Stomach (tissue), 9 donors: ENCODE data around the gene G6PC1. TPM values are rescaled to one million over a fixed set of nuclear protein-coding genes. Genes with fewer than 3 reads are reported as not detected.
"Not testable (repeated sequence)": the region's sequence is repeated elsewhere in the genome, so short reads cannot be mapped to it uniquely, and the experiment has no call there.

Experiments used
- DNase-seq, 2 donors: peaks; one replicate each; pipeline versions ENCODE4 v3.0.0 to v3.0.0-alpha.2; 2013 to 2019
- H3K27ac ChIP-seq, 5 donors: fragments of 200-600 bp in 4 of 5; sonication (generic) in 4 of 5; one replicate each; pipeline ENCODE4 v1.5.1; 2013 to 2019; ENCODE audit warnings: mild to moderate bottlenecking in 1 of 5, moderate library complexity in 1 of 5
- H3K27me3 ChIP-seq, 3 donors: fragments of 200-600 bp; sonication (generic); one replicate each; pipeline ENCODE4 v1.5.1; 2017 to 2019; ENCODE audit warnings: mixed run types in 1 of 3
- H3K36me3 ChIP-seq, 4 donors: fragments of 200-600 bp; sonication (generic); 1 replicate in 3 of 4; 2 replicates in 1 of 4; pipeline ENCODE4 v1.5.1; 2016 to 2019
- H3K4me1 ChIP-seq, 4 donors: fragments of 200-600 bp; sonication (generic); one replicate each; pipeline ENCODE4 v1.5.1; 2016 to 2019
- H3K4me3 ChIP-seq, 4 donors: fragments of 200-600 bp; sonication (generic) in 3 of 4; one replicate each; pipeline ENCODE4 v1.5.1; 2016 to 2019; ENCODE audit warnings: mild to moderate bottlenecking in 1 of 4
- H3K9me3 ChIP-seq, 4 donors: fragments of 200-600 bp; sonication (generic); one replicate each; pipeline ENCODE4 v1.5.1; 2016 to 2019
- CTCF ChIP-seq, 7 experiments: fragments of 450-650 bp in 4 of 7; fragments of 200-600 bp in 3 of 7; sonication (generic) in 3 of 7; IDR thresholded peaks; one replicate each; pipeline ENCODE4 v1.5.1; 2016 to 2019; ENCODE audit warnings: antibody characterized with exemption in 7 of 7, control low read depth in 2 of 7, mild to moderate bottlenecking in 1 of 7
- EP300 ChIP-seq: sonication (generic); formaldehyde crosslinking; IDR thresholded peaks from one replicate; pipeline ENCODE4 v1.6.1; 2017; ENCODE audit warnings: antibody characterized with exemption
- POLR2A ChIP-seq, 4 donors: fragments of 450-650 bp; IDR thresholded peaks; one replicate each; pipeline ENCODE4 v1.6.1; 2016; ENCODE audit warnings: antibody characterized with exemption in 4 of 4, control low read depth in 2 of 4, mild to moderate bottlenecking in 1 of 4, moderate library complexity in 1 of 4
- POLR2AphosphoS5 ChIP-seq, 3 donors: sonication (generic); formaldehyde crosslinking; IDR thresholded peaks; one replicate each; pipeline ENCODE4 v1.6.1; 2016; ENCODE audit warnings: antibody characterized with exemption in 3 of 3
- WGBS, 5 donors: extraction: QIAGEN DNeasy Blood & Tissue Kit in 3 of 5; methylation state at CpG; one replicate each; pipeline versions ENCODE4 v1.1.5 to v1.1.7; 2013 to 2018; 5-methylcytosine and 5-hydroxymethylcytosine counted together
- intact Hi-C: fragments of 100-400 bp; cut with DNase I; formaldehyde crosslinking; loops from one replicate; pipeline ENCODE4 v1.15.1; 2023; ENCODE audit warnings: low total_unique reads
- polyA plus RNA-seq, 3 donors: library from polyadenylated mRNA; stranded (reverse); fragments of 200-250 nt; gene quantifications; one replicate each; pipeline ENCODE4 v1.2.3, GENCODE V29; 2013
- total RNA-seq, 5 donors: library from RNA; depleted of rRNA; stranded (reverse); fragments of >200 nt; gene quantifications; one replicate each; pipeline versions ENCODE4 v1.1.0 to v1.2.3, GENCODE V29; 2014 to 2016
- donor health status: healthy with polysubstance abuse.
- donor health status: Bipolar disorder and iron deficiency.
- donor health status: healthy.

Gene G6PC1
- total and polyA plus RNA-seq, 8 donors: 4.0 TPM; not detected in 7

DNA sequence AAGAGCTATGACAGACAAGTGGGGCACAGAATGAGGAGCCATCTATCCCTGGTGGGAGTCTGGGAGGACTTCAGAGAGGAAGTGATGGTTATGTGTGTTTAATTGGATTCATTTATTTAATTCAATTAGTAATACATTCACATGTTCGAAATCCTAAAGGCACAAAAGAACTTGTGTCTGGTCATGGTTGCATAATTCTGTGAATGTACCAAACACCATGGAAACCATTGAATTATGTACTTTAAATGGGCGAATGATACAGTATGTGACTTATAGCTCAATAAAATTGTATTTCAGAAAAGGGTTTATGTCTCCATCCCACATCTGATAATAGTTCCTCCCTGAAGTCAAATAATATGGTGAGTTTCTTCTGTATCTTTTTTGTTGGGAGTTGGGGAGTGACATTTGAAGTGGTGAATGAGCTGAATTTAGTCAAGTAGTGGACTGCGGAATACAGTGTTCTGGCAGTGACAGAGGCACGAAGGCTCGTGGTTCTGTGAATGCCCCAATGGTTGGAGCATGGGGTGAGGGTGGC, 19.8 kb upstream of the G6PC1 start:
- WGBS, 5 donors: 76 to 89% (median 87%) methylated on average over 5 of the region's 5 CpGs
- intact Hi-C loops: no loop called here
- TF ChIP-seq CTCF (IDR thresholded peaks at IDR 0.05) (no peak), EP300 (no peak), POLR2AphosphoS5 (IDR thresholded peaks at IDR 0.05) (no peak), POLR2A (IDR thresholded peaks at IDR 0.05) (no peak)

DNA sequence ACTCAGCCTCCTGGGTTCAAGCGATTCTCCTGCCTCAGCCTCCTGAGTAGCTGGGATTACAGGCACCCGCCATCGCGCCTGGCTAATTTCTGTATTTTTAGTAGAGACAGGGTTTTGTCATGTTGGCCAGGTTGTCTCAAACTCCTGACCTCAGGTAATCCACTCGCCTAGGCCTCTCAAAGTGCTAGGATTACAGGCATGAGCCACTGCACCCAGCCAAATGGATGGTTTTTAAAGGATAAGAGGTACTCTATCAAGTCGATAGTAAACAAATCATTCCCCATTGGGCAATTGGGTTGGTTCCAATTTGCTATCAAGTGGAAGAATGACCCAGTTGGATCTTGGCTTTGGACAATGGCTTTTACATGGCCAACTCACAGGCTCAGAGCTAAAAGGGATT, 18.9 kb upstream of the G6PC1 start:
- H3K9me3 ChIP-seq, H3K36me3 ChIP-seq, H3K4me1 ChIP-seq, DNase-seq, H3K27ac ChIP-seq, intact Hi-C loops, H3K4me3 ChIP-seq, H3K27me3 ChIP-seq: not testable (repeated sequence)
- WGBS, 5 donors: 81 to 93% (median 90%) methylated on average over 6 of the region's 6 CpGs

More for the DNA sequence above, 19.8 kb upstream of the G6PC1 start:
- Histone ChIP-seq H3K27ac (no peak overlapping the region), H3K36me3 (no peaks in the 10 kb centered on the region), H3K4me1 (peaks cover 0 to 8% (median under 1%) of the 10 kb centered on the region in 4 donors), H3K4me3 (no peak overlapping the region), H3K9me3 (no peaks in the 10 kb centered on the region), H3K27me3 (peaks cover 0 to 7% (median 0%) of the 10 kb centered on the region in 3 donors)
- DNase-seq: no peak

GRCh38 chr17:42882166-42882565, 18.4 kb upstream of the G6PC1 start:
- Histone ChIP-seq H3K36me3 (no peaks in the 10 kb centered on the region), H3K27ac (no peak overlapping the region), H3K9me3 (no peaks in the 10 kb centered on the region), H3K27me3 (peaks cover 0 to 7% (median 0%) of the 10 kb centered on the region in 3 donors), H3K4me1 (peaks cover 0 to 14% (median 4%) of the 10 kb centered on the region in 4 donors), H3K4me3 (no peak overlapping the region)
- intact Hi-C loops: no loop called here
- DNase-seq: no peak
- TF ChIP-seq POLR2AphosphoS5 (IDR thresholded peaks at IDR 0.05) (no peak), POLR2A (IDR thresholded peaks at IDR 0.05) (no peak), EP300 (no peak), CTCF (IDR thresholded peaks at IDR 0.05) (no peak)
- 90 to 93% (median 91%) methylated on average over 8 of the region's 8 CpGs for WGBS, 5 donors

- Histone ChIP-seq H3K9me3 (no peaks in the 10 kb centered on the region), H3K27me3 (no peaks in the 10 kb centered on the region), H3K4me1 (peaks cover 0 to 14% (median 0%) of the 10 kb centered on the region in 4 donors), H3K36me3 (no peaks in the 10 kb centered on the region), H3K4me3 (no peak overlapping the region), H3K27ac (peak overlapping the region in 1 of 5 donors; percentile 26)
- 81 to 86% (median 84%) methylated on average over 7 of the region's 7 CpGs for WGBS, 5 donors
- no peak for DNase-seq
- intact Hi-C loops: no loop called here
- TF ChIP-seq CTCF (IDR thresholded peaks at IDR 0.05): no peak
- no peak for TF ChIP-seq POLR2A (IDR thresholded peaks at IDR 0.05)
- TF ChIP-seq POLR2AphosphoS5 (IDR thresholded peaks at IDR 0.05): no peak
- TF ChIP-seq EP300: no peak
Observed at GRCh38 chr17:42883802-42884558, 16.6 kb upstream of the G6PC1 start.

DNA sequence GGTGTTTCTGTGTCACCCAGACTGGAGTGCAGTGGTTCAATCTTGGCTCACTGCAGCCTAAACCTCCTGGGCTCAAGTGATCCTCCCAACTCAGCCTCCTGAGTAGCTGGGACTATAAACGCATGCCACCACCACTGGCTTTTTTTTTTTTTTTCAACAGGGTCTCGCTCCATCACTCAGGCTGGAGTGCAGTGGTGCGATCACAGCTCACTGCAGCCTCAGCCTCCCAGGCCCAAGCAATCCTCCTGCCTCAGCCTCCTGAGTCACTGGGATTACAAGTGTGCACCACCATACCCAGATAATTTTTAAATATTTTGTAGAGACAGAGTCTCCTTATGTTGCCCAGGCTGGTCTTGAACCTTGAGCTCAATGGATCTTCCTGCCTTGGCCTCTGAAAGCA, 14.8 kb upstream of the G6PC1 start:
- H3K27ac ChIP-seq, H3K27me3 ChIP-seq, H3K36me3 ChIP-seq, intact Hi-C loops, H3K9me3 ChIP-seq, DNase-seq: not testable (repeated sequence)
- 85 to 100% (median 96%) methylated on average over 3 of the region's 3 CpGs for WGBS, 5 donors
- H3K4me3 ChIP-seq: peak overlapping the region in 1 of 4 donors; percentile 4
- H3K4me1 ChIP-seq: peaks cover 0 to 16% (median 0%) of the 10 kb centered on the region in 4 donors
